NOMO-1 treated with DMSO at 0.1 percent for 48 hours (cell line): ENCODE data around the gene G6PD.
"Not testable (repeated sequence)": the region's sequence is repeated elsewhere in the genome, so short reads cannot be mapped to it uniquely, and the experiment has no call there.

Experiments used
- DNase-seq: peaks from one replicate; lab custom pipeline; 2025; ENCODE audit not compliant: unreplicated experiment; lab: John Stamatoyannopoulos, UW

Gene G6PD

DNA sequence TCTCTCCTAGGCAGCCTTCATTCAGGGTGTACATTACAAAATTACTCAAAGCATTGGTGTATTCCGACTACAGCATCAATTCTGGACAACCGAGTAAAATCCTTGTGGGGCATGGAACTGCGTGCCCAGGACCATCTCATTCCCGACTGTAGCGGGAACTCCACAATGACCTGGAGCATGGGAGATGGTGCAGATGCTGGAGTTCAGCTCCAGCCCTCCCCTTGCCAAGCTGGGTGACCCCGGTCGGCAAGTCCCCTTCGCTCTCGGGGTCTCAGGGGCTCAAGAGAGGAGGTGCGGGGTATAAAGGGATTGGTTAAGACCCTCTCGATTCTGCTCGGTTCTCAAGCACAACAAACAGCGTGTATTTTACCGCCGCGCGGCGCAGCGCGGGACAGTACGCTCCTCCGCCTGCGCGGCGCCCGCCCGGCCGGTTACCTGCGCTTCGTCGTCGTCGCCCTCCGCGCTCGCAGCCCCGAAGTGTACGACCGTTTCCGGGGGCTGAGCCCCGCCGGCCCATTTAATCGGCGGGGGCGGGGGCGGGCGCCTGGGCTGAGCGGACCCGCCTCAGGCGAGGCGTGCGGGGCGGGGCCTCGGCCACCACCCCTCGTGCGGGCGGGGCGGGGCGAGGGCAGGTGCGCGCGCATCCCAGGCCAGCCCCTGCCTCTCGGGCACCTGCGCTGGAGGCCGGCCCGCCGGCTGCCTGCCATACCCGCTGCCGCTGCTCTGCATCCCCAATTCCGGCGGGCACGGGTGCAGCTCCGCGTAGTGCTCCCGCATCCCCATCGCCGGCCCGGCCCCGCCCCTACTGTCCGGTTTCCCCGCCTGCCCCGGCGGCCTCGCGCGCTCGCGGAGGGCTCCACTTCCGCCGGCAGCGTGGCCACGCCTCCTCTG, at the start of gene G6PD:
G6PD (minus strand) TSS at position 493 of the 891 bp plus-strand sequence. CDS start 691 bp downstream, outside the sequence.
- DNase-seq: peak; percentile 43

GRCh38 chrX:154595559-154596249, 49.1 kb upstream of the G6PD start:
- no peak for DNase-seq

DNA sequence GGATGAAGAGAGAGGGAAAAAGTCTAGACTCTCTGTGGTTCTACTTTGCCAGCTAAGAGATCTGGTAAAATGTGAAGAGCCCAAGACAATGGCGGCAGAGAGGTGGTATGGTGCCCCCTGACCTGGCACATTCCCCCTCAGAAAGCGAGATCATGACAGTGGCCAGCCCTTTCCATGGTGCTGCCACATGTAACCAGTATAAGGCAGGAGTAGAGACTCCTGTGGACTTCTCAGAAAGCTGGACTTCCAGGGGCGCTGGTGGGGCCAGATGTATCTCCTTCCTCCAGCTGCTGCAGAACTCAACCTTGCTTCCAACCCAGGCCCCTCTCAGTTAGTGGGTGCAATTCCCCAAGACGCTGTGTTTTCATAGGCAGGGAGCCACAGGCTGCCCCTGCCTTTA, 47.8 kb upstream of the G6PD start:
- DNase-seq: no peak

DNA sequence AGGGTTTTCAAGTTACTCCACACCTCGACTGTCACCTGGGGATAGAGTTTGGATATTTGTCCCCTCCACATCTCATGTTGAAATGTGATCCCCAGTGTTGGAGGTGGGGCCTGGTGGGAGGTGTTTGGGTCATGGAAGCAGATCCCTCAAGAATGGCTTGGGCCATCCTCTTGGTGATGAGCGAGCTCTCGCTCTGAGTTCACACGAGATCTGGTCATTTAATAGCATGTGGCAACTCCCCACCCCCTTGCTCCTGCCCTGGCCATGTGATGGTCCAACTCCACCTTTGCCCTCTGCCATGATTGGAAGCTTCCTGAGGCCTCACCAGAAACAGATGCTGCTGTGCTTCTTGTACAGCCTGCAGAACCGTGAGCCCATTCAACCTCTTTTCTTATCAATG, 46.6 kb upstream of the G6PD start:
- no peak for DNase-seq

GRCh38 chrX:154592505-154592904, 45.9 kb upstream of the G6PD start:
- no peak for DNase-seq

DNA sequence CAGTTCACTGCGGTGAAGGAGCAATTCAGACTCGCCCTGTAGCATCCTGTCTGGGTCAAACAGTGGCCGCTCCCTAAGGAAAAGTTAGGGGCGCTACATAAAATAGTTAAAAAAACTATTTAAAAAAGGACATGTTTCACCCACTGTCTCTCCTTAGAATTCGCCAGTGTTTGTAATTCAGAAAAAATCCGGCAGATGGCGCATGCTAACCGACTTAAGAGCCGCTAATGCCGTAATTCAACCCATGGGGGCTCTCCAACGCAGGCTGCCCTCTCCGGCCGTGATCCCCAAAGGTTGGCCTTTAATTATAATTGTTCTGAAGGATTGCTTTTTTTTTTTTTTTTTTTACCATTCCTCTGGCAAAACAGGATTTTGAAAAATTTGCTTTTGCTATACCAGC, 43.8 kb upstream of the G6PD start:
- DNase-seq: not testable (repeated sequence)

GRCh38 chrX:154584585-154585183, 38.0 kb upstream of the G6PD start, which contains the start of gene CTAG1A:
Gene CTAG1A (plus strand): TSS chrX:154585133. CDS start chrX:154585207, 74 bp downstream.
- DNase-seq: not testable (repeated sequence)

DNA sequence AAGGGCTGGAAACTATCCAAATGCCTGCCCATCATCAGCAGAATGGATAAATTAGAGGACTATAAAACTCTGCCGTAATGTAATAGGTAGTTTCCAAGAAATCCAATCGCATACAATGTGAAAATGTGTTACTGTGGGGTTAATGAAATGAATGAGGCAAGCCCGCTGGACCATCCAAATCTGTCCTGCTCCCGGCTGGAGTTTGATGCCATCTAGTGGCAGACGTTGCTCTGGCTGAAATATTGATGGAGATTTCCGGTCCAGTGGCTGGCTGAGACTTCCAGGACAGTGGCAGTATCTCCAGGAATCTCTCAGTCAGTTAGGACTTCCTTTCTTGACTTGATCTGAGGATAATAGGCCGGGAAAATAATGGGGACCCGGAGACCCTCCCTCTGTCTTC, 36.3 kb upstream of the G6PD start:
- DNase-seq: not testable (repeated sequence)

DNA sequence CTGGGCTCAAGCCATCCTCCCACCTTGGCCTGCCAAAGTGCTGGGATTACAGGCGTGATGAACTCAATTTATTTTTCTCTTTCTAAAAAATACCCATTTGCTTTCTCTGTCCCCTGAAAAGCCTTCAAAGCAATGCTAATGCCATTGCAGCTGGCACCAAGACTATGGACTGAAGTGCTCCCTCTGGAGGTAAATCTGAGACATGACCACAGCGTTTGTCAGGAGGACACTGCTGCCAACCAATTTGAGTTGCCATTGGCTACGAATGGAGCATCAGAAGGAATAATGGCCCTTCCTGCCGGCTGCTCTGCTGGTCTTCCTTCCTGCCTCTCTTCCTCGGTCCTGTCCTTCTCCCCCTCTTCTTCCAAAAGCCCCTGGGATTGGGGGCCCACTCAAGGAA, 28.4 kb upstream of the G6PD start:
- DNase-seq: not testable (repeated sequence)

DNA sequence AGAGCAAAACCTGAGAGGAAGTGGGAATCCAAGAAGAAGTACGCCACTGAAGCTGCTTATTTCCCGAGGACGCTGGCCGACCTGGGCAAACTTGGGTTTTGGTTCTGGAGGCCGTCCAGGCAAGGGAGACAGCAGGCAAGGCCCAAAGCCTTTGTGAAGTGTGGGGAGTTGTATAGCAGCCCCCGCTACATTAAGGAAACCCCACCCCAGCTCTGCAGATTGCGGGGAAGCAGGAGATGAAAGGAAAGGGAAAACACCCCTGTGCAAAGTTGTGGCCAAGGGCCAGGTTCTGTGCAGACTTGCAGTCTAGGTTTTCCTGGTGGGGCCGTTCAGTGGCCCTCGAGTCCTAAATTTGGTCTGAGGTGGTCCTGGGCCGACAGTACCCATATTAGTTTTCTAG, 26.4 kb upstream of the G6PD start:
- not testable (repeated sequence) for DNase-seq

GRCh38 chrX:154570361-154570760, 23.7 kb upstream of the G6PD start:
- DNase-seq: not testable (repeated sequence)

DNA sequence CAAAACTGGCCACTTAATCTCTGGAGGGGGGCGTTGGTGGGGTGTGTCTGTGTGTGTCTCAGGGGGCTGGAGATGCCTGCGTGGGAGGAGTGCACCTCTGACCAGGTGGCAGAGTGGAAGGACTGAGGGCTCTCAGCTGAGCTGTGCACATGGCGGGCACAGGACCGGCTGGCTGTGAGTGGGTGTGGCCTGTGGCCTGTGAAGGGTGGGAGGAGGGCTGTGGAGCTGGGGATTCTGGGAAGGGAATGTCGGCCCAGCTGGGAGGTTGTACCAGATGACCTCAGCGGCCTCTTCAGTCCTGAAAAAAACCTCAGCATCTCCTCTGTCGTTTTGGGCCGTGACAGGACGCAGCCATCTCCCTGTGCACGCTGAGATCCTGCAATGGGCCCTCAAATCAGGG, 15.6 kb upstream of the G6PD start:
- DNase-seq: not testable (repeated sequence)

DNA sequence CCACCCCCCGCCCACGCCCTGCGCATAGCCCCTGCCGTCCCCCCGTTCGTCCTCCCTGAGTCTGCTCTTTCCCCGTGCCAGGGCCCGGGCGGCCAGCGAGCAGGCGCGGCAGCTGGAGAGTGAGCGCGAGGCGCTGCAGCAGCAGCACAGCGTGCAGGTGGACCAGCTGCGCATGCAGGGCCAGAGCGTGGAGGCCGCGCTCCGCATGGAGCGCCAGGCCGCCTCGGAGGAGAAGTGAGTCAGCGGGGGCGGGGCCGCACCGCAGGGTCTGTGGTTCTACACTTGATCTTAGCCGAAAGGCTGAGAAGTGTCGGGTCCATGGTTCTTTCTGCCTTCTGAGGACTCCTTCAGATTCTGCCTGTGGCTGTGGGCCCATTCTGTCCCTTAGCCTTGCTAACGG, 13.7 kb upstream of the G6PD start:
- not testable (repeated sequence) for DNase-seq

- DNase-seq: not testable (repeated sequence)
Measured at GRCh38 chrX:154558896-154559295, 12.2 kb upstream of the G6PD start.

- DNase-seq: not testable (repeated sequence)
Measured at GRCh38 chrX:154558060-154558690, 11.5 kb upstream of the G6PD start.

DNA sequence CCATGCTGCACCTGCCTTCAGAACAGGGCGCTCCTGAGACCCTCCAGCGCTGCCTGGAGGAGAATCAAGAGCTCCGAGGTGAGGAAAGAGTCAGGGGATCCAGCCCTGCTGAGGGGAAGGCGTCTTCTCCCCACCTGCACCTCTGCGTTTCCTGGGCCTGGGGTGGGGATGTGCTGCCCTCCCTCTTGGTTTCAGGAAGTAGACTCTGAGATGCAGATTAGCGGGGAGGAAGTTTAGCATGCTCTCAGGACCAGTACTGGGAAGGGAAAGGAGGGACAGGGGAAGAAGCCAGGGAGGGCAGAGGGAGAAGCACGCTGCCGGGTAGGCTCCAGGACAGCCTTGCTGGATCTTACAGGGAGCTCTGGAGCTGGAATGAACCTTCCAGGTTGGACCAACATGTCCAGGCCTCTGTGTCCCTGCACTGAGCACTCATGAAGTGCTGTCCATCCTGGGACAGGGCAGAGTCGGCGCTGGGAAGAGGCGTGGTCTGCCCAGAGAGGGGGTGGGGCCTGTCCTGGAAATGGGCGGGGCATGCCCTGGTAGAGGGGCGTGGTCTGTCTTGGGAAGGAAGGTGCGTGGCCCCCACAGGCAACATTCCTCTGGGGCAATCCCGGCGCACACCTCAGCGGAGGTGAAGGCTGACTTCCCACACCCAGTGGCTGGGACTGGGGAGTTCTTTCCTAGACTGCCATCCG, 5.6 kb upstream of the G6PD start:
- not testable (repeated sequence) for DNase-seq

DNA sequence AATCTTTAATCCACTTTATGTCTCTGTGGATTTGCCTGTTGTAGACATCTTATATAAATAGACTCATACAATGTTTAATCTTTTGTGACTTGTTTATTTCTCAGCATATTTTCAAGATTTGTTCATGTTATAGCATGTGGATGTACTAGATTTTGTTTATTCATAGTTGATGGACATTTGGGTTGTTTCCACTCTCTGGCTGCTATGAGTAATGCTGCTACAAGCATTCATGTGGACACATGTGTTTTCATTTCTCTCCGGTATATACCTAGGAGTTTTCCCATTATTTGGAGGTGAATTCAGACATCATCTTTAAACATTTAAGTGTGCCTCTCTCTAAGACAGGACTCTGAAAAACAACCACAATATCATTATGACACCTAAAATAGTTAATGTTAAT, 3.1 kb upstream of the G6PD start:
- DNase-seq: no peak

DNA sequence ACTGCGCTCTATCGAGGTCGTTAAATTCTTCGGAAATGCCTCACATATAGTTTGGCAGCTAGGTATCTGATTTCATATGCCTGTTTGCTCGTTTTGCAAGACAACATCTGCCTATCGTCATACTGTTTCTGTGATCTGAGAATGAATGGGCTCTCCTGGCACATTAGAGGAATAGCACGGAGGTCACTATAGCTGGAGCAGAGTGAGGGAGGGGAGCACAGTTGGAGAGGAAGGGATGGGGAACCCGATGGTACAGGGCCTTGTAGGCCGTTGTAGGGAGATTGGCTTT, 1.3 kb upstream of the G6PD start:
- DNase-seq: no peak

DNA sequence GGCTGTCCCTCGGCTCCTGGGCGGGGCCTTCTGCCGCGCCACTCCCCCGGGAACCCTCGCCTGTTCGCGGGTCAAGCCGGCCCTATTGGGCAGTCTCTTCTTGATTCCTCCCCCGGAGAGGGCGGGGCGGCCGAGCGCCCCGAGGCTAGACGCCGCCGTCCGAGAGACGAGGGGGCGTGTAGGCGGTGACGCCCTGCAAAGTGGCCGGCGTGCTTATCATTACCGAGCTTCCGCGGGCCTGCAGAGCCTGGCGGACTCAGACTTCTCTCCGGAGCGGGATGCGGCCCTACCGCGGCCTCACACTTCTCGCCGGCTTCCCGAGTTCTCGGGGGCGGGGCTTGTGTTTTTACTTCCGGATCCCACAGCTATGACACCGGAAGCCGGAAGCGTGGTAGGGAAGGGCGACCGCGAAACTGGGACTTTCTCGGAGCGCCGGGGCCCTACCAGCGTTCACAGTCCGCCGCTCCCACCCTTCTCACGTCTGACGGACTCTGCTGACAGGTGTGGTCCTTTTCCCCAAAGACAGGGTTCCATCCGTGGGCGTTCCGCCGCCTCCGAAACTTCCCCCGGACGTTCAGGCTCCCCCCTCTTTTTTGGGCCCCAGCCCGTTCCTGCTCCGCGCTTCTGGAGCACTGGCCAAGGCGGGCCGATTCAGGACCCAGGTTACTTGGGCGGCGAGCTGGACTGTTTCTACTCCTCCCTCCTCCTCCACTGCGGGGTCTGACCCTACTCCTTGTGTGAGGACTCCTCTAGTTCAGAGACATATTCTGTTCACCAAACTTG, 790 bp upstream of the G6PD start, which contains the start of gene IKBKG:
IKBKG (plus strand) TSS at position 376 of the 783 bp plus-strand sequence. CDS start 4,383 bp downstream, outside the sequence.
- peak; percentile 72 for DNase-seq
